ENCODE results near the gene PLK3.

GRCh38 chr1:44817771-44818495 is 17.8 kb downstream of the PLK3 start:
- no peak for TF ChIP-seq CTCF (IDR thresholded peaks at IDR 0.05)
- no peak for TF ChIP-seq POLR2A (IDR thresholded peaks at IDR 0.05)
